WTC11 (cell line): Measurements from ENCODE around the gene CACNA1C. TPM values are rescaled to one million over a fixed set of nuclear protein-coding genes. Genes with fewer than 3 reads are reported as not detected.

Experiments
- ATAC-seq: fragments of 200-7000 bp; cut with Tn5 transposase; 2 replicates; pipeline ENCODE4 v1.10.0; 2021; ENCODE audit warnings: mild to moderate bottlenecking, moderate library complexity
- CTCF ChIA-PET: fragments of 300-600 bp; sonication (Branson Sonifier 250); formaldehyde crosslinking; loops from one replicate; lab custom pipeline; 2021; ENCODE audit warnings: antibody characterized with exemption; lab: Charles Lee
- POLR2A ChIA-PET: fragments of 350-600 bp; sonication (Branson Sonifier 250); formaldehyde crosslinking; loops from one replicate; lab custom pipeline; 2021; ENCODE audit warnings: antibody characterized with exemption; lab: Charles Lee
- DNase-seq: peaks from one replicate; pipeline ENCODE4 v3.0.0; 2021; ENCODE audit warnings: low spot score
- H3K27ac Mint-ChIP-seq: 2 replicates; pipeline ENCODE4 v1.8.0; 2021; ENCODE audit warnings: mixed read lengths
- H3K27me3 Mint-ChIP-seq: 2 replicates; pipeline ENCODE4 v1.8.0; 2021; ENCODE audit warnings: low read depth, mild to moderate bottlenecking, moderate library complexity, mixed read lengths
- H3K36me3 Mint-ChIP-seq: 2 replicates; pipeline ENCODE4 v1.8.0; 2021; ENCODE audit warnings: mixed read lengths
- H3K4me1 Mint-ChIP-seq: 2 replicates; pipeline ENCODE4 v1.8.0; 2022; ENCODE audit warnings: mixed read lengths
- H3K4me3 Mint-ChIP-seq: 2 replicates; pipeline ENCODE4 v1.8.0; 2021; ENCODE audit warnings: mild to moderate bottlenecking, moderate library complexity, mixed read lengths
- H3K9me3 Mint-ChIP-seq: 2 replicates; pipeline ENCODE4 v1.8.0; 2021; ENCODE audit warnings: mixed read lengths
- CREB1 ChIP-seq: sonication (generic); formaldehyde crosslinking; IDR thresholded peaks from 2 replicates; pipeline ENCODE4 v1.8.0; 2023; ENCODE audit warnings: mild to moderate bottlenecking, missing genetic modification reagents
- ELF4 ChIP-seq: sonication (generic); formaldehyde crosslinking; IDR thresholded peaks from 2 replicates; pipeline ENCODE4 v1.8.1; 2022; ENCODE audit warnings: low read depth, mild to moderate bottlenecking, moderate library complexity, missing genetic modification reagents
- ERG ChIP-seq: fragments of 250-450 bp; sonication (Bioruptor Pico); IDR thresholded peaks from 2 replicates; pipeline ENCODE4 v1.8.0; 2021; ENCODE audit warnings: mild to moderate bottlenecking
- ETV6 ChIP-seq: sonication (generic); formaldehyde crosslinking; IDR thresholded peaks from 2 replicates; pipeline ENCODE4 v1.8.1; 2022; ENCODE audit warnings: mild to moderate bottlenecking, missing genetic modification reagents
- IRF2 ChIP-seq: sonication (generic); formaldehyde crosslinking; IDR thresholded peaks from 2 replicates; pipeline ENCODE4 v1.8.0; 2022; ENCODE audit warnings: low read depth, missing genetic modification reagents, borderline replicate concordance
- TCF7 ChIP-seq: sonication (generic); formaldehyde crosslinking; IDR thresholded peaks from 2 replicates; pipeline ENCODE4 v1.8.0; 2022; ENCODE audit warnings: mild to moderate bottlenecking, low read depth, missing genetic modification reagents, moderate library complexity
- ZBTB43 ChIP-seq: sonication (generic); formaldehyde crosslinking; IDR thresholded peaks from 2 replicates; pipeline ENCODE4 v1.8.1; 2023; ENCODE audit warnings: mild to moderate bottlenecking, missing genetic modification reagents
- ZNF121 ChIP-seq: sonication (generic); formaldehyde crosslinking; IDR thresholded peaks from 2 replicates; pipeline ENCODE4 v1.8.0; 2023; ENCODE audit warnings: missing genetic modification reagents
- ZNF263 ChIP-seq: sonication (generic); formaldehyde crosslinking; IDR thresholded peaks from 2 replicates; pipeline ENCODE4 v1.8.1; 2022; ENCODE audit warnings: low read depth, mild to moderate bottlenecking, moderate library complexity, missing genetic modification reagents
- ZNF396 ChIP-seq: fragments of 250-450 bp; sonication (Bioruptor Pico); IDR thresholded peaks from 2 replicates; pipeline ENCODE4 v1.8.0; 2021; ENCODE audit warnings: mild to moderate bottlenecking, moderate library complexity, borderline replicate concordance
- ZNF416 ChIP-seq: fragments of 250-450 bp; sonication (Bioruptor Pico); IDR thresholded peaks from 2 replicates; pipeline ENCODE4 v1.9.0; 2021; ENCODE audit warnings: mild to moderate bottlenecking, inconsistent platforms
- total RNA-seq: library from RNA; stranded (reverse); gene quantifications from 3 replicates; pipeline ENCODE4 v1.2.3, GENCODE V29; 2021
- TF ChIP-seq, protein P1 (sequence below): sonication (generic); formaldehyde crosslinking; IDR thresholded peaks from 2 replicates; pipeline ENCODE4 v1.8.1; 2022; ENCODE audit warnings: mild to moderate bottlenecking, missing genetic modification reagents, moderate library complexity, borderline replicate concordance
- TF ChIP-seq, protein P2 (sequence below): sonication (generic); formaldehyde crosslinking; IDR thresholded peaks from 2 replicates; pipeline ENCODE4 v1.8.0; 2023; ENCODE audit warnings: missing genetic modification reagents
- TF ChIP-seq, protein P3 (sequence below): fragments of 250-450 bp; sonication (Bioruptor Pico); IDR thresholded peaks from 2 replicates; pipeline ENCODE4 v1.9.0; 2021; ENCODE audit warnings: mild to moderate bottlenecking, borderline replicate concordance
- TF ChIP-seq, protein P4 (sequence below): sonication (generic); formaldehyde crosslinking; IDR thresholded peaks from 2 replicates; pipeline ENCODE4 v1.8.1; 2023; ENCODE audit warnings: mild to moderate bottlenecking, missing genetic modification reagents, borderline replicate concordance

Gene CACNA1C
- total RNA-seq, 1 experiment from 2014 or later: 1.7 TPM

DNA sequence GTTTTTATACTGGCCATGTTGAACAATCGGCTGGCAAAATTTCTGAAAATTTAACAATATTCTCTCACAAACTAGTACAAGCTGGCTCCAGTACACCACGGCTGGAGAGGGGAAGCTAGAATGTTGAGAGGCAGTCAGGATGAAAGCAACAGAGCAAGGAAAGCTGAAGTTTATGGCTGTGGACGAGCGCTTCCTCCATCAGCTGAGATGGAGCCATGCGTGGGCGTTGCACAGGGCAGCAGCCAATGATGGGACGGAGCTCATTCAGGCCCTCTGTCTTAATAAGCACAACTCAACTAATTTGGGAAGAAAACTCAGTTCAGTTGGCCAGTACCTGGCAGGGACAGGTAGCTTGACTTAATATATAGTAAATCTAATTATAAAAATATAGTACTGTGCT is 34.4 kb upstream of the CACNA1C start:
- POLR2A ChIA-PET: no interaction called here
- no peaks in the 10 kb centered on the region for H3K27me3 Mint-ChIP-seq
- no peak for ATAC-seq
- peaks cover 17% of the 10 kb centered on the region for H3K4me1 Mint-ChIP-seq
- TF ChIP-seq, protein P1, sequence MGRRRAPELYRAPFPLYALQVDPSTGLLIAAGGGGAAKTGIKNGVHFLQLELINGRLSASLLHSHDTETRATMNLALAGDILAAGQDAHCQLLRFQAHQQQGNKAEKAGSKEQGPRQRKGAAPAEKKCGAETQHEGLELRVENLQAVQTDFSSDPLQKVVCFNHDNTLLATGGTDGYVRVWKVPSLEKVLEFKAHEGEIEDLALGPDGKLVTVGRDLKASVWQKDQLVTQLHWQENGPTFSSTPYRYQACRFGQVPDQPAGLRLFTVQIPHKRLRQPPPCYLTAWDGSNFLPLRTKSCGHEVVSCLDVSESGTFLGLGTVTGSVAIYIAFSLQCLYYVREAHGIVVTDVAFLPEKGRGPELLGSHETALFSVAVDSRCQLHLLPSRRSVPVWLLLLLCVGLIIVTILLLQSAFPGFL: no peak
- TF ChIP-seq ZNF416 (CRISPR knock-in tag): no peak
- TF ChIP-seq, protein P2, sequence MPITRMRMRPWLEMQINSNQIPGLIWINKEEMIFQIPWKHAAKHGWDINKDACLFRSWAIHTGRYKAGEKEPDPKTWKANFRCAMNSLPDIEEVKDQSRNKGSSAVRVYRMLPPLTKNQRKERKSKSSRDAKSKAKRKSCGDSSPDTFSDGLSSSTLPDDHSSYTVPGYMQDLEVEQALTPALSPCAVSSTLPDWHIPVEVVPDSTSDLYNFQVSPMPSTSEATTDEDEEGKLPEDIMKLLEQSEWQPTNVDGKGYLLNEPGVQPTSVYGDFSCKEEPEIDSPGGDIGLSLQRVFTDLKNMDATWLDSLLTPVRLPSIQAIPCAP (CRISPR knock-in tag): no peak
- no peak for TF ChIP-seq ZNF396 (CRISPR knock-in tag)
- no peak for TF ChIP-seq ERG (CRISPR knock-in tag)
- no peak for TF ChIP-seq CREB1 (CRISPR knock-in tag)
- TF ChIP-seq IRF2 (CRISPR knock-in tag): no peak
- no peak for TF ChIP-seq ELF4 (CRISPR knock-in tag)
- TF ChIP-seq ETV6 (CRISPR knock-in tag): no peak
- TF ChIP-seq, protein P3, sequence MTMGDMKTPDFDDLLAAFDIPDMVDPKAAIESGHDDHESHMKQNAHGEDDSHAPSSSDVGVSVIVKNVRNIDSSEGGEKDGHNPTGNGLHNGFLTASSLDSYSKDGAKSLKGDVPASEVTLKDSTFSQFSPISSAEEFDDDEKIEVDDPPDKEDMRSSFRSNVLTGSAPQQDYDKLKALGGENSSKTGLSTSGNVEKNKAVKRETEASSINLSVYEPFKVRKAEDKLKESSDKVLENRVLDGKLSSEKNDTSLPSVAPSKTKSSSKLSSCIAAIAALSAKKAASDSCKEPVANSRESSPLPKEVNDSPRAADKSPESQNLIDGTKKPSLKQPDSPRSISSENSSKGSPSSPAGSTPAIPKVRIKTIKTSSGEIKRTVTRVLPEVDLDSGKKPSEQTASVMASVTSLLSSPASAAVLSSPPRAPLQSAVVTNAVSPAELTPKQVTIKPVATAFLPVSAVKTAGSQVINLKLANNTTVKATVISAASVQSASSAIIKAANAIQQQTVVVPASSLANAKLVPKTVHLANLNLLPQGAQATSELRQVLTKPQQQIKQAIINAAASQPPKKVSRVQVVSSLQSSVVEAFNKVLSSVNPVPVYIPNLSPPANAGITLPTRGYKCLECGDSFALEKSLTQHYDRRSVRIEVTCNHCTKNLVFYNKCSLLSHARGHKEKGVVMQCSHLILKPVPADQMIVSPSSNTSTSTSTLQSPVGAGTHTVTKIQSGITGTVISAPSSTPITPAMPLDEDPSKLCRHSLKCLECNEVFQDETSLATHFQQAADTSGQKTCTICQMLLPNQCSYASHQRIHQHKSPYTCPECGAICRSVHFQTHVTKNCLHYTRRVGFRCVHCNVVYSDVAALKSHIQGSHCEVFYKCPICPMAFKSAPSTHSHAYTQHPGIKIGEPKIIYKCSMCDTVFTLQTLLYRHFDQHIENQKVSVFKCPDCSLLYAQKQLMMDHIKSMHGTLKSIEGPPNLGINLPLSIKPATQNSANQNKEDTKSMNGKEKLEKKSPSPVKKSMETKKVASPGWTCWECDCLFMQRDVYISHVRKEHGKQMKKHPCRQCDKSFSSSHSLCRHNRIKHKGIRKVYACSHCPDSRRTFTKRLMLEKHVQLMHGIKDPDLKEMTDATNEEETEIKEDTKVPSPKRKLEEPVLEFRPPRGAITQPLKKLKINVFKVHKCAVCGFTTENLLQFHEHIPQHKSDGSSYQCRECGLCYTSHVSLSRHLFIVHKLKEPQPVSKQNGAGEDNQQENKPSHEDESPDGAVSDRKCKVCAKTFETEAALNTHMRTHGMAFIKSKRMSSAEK (CRISPR knock-in tag): no peak
- no peak overlapping the region for H3K4me3 Mint-ChIP-seq
- H3K36me3 Mint-ChIP-seq: no peaks in the 10 kb centered on the region
- H3K27ac Mint-ChIP-seq: no peak overlapping the region
- H3K9me3 Mint-ChIP-seq: no peaks in the 10 kb centered on the region
- CTCF ChIA-PET: interaction anchor here (0.7 to 0.9 kb wide), 2 partner anchors 16 to 228 kb away, joined by 3 to 6 read pairs; no protein-coding TSS in a partner anchor
- no peak for DNase-seq

DNA sequence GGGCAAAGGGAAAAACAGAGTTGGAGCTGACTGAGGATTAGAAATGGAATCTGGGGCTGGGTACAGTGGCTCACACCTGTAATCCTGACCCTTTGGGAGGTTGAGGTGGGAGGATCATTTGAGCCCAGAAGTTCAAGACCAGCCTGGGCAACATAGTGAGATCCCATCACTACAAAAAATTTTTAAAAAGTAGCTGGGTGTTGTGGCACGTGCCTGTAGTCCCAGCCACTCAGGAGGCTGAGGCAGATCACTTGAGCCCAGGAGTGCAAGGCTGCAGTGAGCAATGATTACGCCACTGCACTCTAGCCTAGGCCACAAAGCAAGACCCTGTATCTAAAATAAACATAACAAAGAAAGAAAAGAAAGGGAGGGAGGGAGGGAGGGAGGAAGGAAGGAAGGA is 33.7 kb upstream of the CACNA1C start:
- no peak for TF ChIP-seq ZBTB43
- peak; percentile 50; the same call in 1 of the 2 replicates for TF ChIP-seq ZNF121 (CRISPR knock-in tag)
- TF ChIP-seq, all 79 proteins: peak for 1
- ATAC-seq (no peak), DNase-seq (no peak)
- Mint-ChIP-seq H3K27ac (no peak overlapping the region), H3K27me3 (no peaks in the 10 kb centered on the region), H3K4me1 (peaks cover 13% of the 10 kb centered on the region), H3K36me3 (no peaks in the 10 kb centered on the region), H3K9me3 (no peaks in the 10 kb centered on the region), H3K4me3 (no peak overlapping the region)
- ChIA-PET CTCF (no interaction called here), POLR2A (no interaction called here)

DNA sequence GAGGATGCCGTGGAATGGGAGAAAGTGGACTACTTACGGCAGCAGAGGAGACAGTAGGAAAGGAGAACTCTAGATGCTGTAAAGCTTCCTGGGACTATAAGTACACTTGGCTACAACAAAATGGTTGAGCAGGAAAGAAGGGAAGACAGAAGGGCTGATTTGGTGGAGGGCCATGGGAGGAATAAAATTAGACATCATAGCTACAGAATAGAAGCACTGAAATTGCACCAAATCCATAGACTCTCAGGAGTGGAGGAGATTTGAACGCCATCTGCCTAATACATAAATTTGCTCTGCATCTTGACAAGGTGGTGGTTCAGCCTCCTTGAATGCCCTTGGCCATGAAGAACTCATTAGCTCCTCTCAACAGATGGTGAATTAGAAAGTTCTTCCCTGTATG is 32.3 kb upstream of the CACNA1C start:
- no peaks in the 10 kb centered on the region for H3K27me3 Mint-ChIP-seq
- TF ChIP-seq TCF7 (no peak), ZNF263 (CRISPR knock-in tag) (no peak), CREB1 (CRISPR knock-in tag) (no peak)
- TF ChIP-seq, protein P4, sequence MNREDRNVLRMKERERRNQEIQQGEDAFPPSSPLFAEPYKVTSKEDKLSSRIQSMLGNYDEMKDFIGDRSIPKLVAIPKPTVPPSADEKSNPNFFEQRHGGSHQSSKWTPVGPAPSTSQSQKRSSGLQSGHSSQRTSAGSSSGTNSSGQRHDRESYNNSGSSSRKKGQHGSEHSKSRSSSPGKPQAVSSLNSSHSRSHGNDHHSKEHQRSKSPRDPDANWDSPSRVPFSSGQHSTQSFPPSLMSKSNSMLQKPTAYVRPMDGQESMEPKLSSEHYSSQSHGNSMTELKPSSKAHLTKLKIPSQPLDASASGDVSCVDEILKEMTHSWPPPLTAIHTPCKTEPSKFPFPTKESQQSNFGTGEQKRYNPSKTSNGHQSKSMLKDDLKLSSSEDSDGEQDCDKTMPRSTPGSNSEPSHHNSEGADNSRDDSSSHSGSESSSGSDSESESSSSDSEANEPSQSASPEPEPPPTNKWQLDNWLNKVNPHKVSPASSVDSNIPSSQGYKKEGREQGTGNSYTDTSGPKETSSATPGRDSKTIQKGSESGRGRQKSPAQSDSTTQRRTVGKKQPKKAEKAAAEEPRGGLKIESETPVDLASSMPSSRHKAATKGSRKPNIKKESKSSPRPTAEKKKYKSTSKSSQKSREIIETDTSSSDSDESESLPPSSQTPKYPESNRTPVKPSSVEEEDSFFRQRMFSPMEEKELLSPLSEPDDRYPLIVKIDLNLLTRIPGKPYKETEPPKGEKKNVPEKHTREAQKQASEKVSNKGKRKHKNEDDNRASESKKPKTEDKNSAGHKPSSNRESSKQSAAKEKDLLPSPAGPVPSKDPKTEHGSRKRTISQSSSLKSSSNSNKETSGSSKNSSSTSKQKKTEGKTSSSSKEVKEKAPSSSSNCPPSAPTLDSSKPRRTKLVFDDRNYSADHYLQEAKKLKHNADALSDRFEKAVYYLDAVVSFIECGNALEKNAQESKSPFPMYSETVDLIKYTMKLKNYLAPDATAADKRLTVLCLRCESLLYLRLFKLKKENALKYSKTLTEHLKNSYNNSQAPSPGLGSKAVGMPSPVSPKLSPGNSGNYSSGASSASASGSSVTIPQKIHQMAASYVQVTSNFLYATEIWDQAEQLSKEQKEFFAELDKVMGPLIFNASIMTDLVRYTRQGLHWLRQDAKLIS: no peak
- H3K36me3 Mint-ChIP-seq: no peaks in the 10 kb centered on the region
- POLR2A ChIA-PET: no interaction called here
- ATAC-seq (no peak), DNase-seq (no peak)
- no peaks in the 10 kb centered on the region; the same call in 1 of the 2 replicates for H3K9me3 Mint-ChIP-seq
- CTCF ChIA-PET: no interaction called here
- H3K4me1 Mint-ChIP-seq: peaks cover 13% of the 10 kb centered on the region
- no peak overlapping the region for H3K27ac Mint-ChIP-seq
- no peak overlapping the region for H3K4me3 Mint-ChIP-seq
